Measurements from ENCODE around the gene USP5. TPM values are rescaled to one million over a fixed set of nuclear protein-coding genes. Genes with fewer than 3 reads are reported as not detected.

Gene USP5
- total and polyA plus RNA-seq, 9 donors, result 13.9 to 84.3 (median 54.9) TPM

GRCh38 chr12:6833189-6833890 is 18.6 kb upstream of the USP5 start:
- intact Hi-C loops (cut with DNase I), result no loop called here
- DNase-seq, result peak in 1 of 5 donors; percentile 34
- H3K4me3 ChIP-seq, result no peak overlapping the region
- H3K36me3 ChIP-seq, result no peaks in the 10 kb centered on the region
- no peaks in the 10 kb centered on the region for H3K27me3 ChIP-seq
- H3K9me3 ChIP-seq, result no peaks in the 10 kb centered on the region
- WGBS, 3 donors, result 43 to 52% (median 51%) methylated on average over 6 of the region's 6 CpGs
- no peaks in the 10 kb centered on the region for H3K4me1 ChIP-seq (ENCODE audit: insufficient read depth)
- TF ChIP-seq CTCF (IDR thresholded peaks at IDR 0.05) (no peak), EP300 (IDR thresholded peaks at IDR 0.05) (no peak), POLR2A (IDR thresholded peaks at IDR 0.05) (no peak)
- peak overlapping the region in 1 of 2 donors; percentile 6 for H3K27ac ChIP-seq

- H3K36me3 ChIP-seq, result no peaks in the 10 kb centered on the region
- no peaks in the 10 kb centered on the region for H3K27me3 ChIP-seq
- DNase-seq, result no peak
- 59 to 75% (median 67%) methylated on average over 1 of the region's 1 CpG for WGBS, 3 donors
- H3K27ac ChIP-seq, result no peak overlapping the region
- no peaks in the 10 kb centered on the region for H3K9me3 ChIP-seq
- H3K4me1 ChIP-seq (ENCODE audit: insufficient read depth), result no peaks in the 10 kb centered on the region
- TF ChIP-seq POLR2A (IDR thresholded peaks at IDR 0.05) (no peak), CTCF (IDR thresholded peaks at IDR 0.05) (no peak), EP300 (IDR thresholded peaks at IDR 0.05) (no peak)
- H3K4me3 ChIP-seq, result no peak overlapping the region
- intact Hi-C loops (cut with DNase I), result no loop called here
These were observed 17.7 kb upstream of the USP5 start for GRCh38 chr12:6834254-6834653.

GRCh38 chr12:6834873-6835272 is 17.1 kb upstream of the USP5 start:
- no peaks in the 10 kb centered on the region for H3K4me1 ChIP-seq (ENCODE audit: insufficient read depth)
- no peak overlapping the region for H3K27ac ChIP-seq
- H3K4me3 ChIP-seq, result no peak overlapping the region
- 75 to 80% (median 77%) methylated on average over 5 of the region's 5 CpGs for WGBS, 3 donors
- intact Hi-C loops (cut with DNase I), result no loop called here
- no peak for DNase-seq
- no peak for TF ChIP-seq EP300 (IDR thresholded peaks at IDR 0.05)
- TF ChIP-seq CTCF (IDR thresholded peaks at IDR 0.05), result no peak
- no peak for TF ChIP-seq POLR2A (IDR thresholded peaks at IDR 0.05)
- no peaks in the 10 kb centered on the region for H3K36me3 ChIP-seq
- no peaks in the 10 kb centered on the region for H3K27me3 ChIP-seq
- H3K9me3 ChIP-seq, result no peaks in the 10 kb centered on the region

GRCh38 chr12:6836851-6837250 is 15.1 kb upstream of the USP5 start:
- H3K4me1 ChIP-seq (ENCODE audit: insufficient read depth), result no peaks in the 10 kb centered on the region
- no peaks in the 10 kb centered on the region for H3K36me3 ChIP-seq
- H3K9me3 ChIP-seq, result no peaks in the 10 kb centered on the region
- no peak for DNase-seq
- no peaks in the 10 kb centered on the region for H3K27me3 ChIP-seq
- intact Hi-C loops (cut with DNase I), result no loop called here
- no peak for TF ChIP-seq EP300 (IDR thresholded peaks at IDR 0.05)
- no peak for TF ChIP-seq CTCF (IDR thresholded peaks at IDR 0.05)
- TF ChIP-seq POLR2A (IDR thresholded peaks at IDR 0.05), result no peak
- H3K4me3 ChIP-seq, result no peak overlapping the region
- 76 to 84% (median 83%) methylated on average over 16 of the region's 16 CpGs for WGBS, 3 donors
- H3K27ac ChIP-seq, result no peak overlapping the region
